Sigmoid colon (tissue), 7 donors: ENCODE results near the gene NRP2. TPM values are rescaled to one million over a fixed set of nuclear protein-coding genes. Genes with fewer than 3 reads are reported as not detected.

Source experiments
- DNase-seq: peaks from one replicate; pipeline ENCODE4 v3.0.0-alpha.2; 2019
- H3K27ac ChIP-seq, 4 donors: fragments of 200-600 bp; sonication (generic); one replicate each; pipeline ENCODE4 v1.5.1; 2016 to 2019; ENCODE audit warnings: mild to moderate bottlenecking in 1 of 4
- H3K27me3 ChIP-seq, 3 donors: fragments of 200-600 bp; sonication (generic); one replicate each; pipeline ENCODE4 v1.5.1; 2019; ENCODE audit warnings: mild to moderate bottlenecking in 1 of 3
- H3K36me3 ChIP-seq, 4 donors: fragments of 200-600 bp; sonication (generic); one replicate each; pipeline ENCODE4 v1.5.1; 2016 to 2019
- H3K4me1 ChIP-seq, 4 donors: fragments of 200-600 bp; sonication (generic); one replicate each; pipeline ENCODE4 v1.5.1; 2017 to 2019
- H3K4me3 ChIP-seq, 4 donors: fragments of 200-600 bp; sonication (generic); one replicate each; pipeline ENCODE4 v1.5.1; 2017 to 2019; ENCODE audit warnings: mild to moderate bottlenecking in 2 of 4, moderate library complexity in 1 of 4
- H3K9me3 ChIP-seq, 4 donors: fragments of 200-600 bp in 3 of 4; sonication (generic) in 3 of 4; one replicate each; pipeline versions ENCODE4 v1.5.1 to v1.6.1; 2013 to 2019
- CTCF ChIP-seq, 4 experiments: fragments of 450-650 bp in 3 of 4; fragments of 200-600 bp in 1 of 4; IDR thresholded peaks; one replicate each; pipeline ENCODE4 v1.5.1; 2016 to 2019; ENCODE audit warnings: antibody characterized with exemption in 4 of 4, mild to moderate bottlenecking in 3 of 4, moderate library complexity in 2 of 4
- EP300 ChIP-seq, 4 donors: sonication (generic); formaldehyde crosslinking; IDR thresholded peaks; one replicate each; pipeline ENCODE4 v1.6.1; 2017; ENCODE audit warnings: antibody characterized with exemption in 4 of 4
- POLR2A ChIP-seq, 2 donors: fragments of 450-650 bp; IDR thresholded peaks; one replicate each; pipeline ENCODE4 v1.6.1; 2016; ENCODE audit warnings: antibody characterized with exemption in 2 of 2, mild to moderate bottlenecking in 2 of 2, moderate library complexity in 2 of 2
- POLR2AphosphoS5 ChIP-seq, 4 donors: sonication (generic); formaldehyde crosslinking; IDR thresholded peaks; one replicate each; pipeline ENCODE4 v1.6.1; 2017; ENCODE audit warnings: antibody characterized with exemption in 4 of 4
- WGBS, 2 donors: extraction: QIAGEN DNeasy Blood & Tissue Kit; methylation state at CpG; one replicate each; pipeline ENCODE4 v1.1.7; 2013; 5-methylcytosine and 5-hydroxymethylcytosine counted together
- intact Hi-C: fragments of 100-400 bp; cut with DNase I; formaldehyde crosslinking; loops from one replicate; pipeline ENCODE4 v1.15.1; 2023
- polyA plus RNA-seq, 3 donors: library from polyadenylated mRNA; stranded (reverse); fragments of 200-250 nt; gene quantifications; one replicate each; pipeline ENCODE4 v1.2.3, GENCODE V29; 2013
- total RNA-seq, 4 donors: library from RNA; depleted of rRNA; stranded (reverse); fragments of >200 nt; gene quantifications; one replicate each; pipeline ENCODE4 v1.1.0, GENCODE V29; 2016
- donor health status: healthy with polysubstance abuse.
- donor health status: Bipolar disorder and iron deficiency.
- donor health status: healthy.

Gene NRP2
- total and polyA plus RNA-seq, 7 donors: 2.5 to 348 (median 207) TPM

GRCh38 chr2:205684871-205685313 lies 2.6 kb downstream of the NRP2 start:
- peak overlapping the region; percentile 70 to 99 (median 90) for H3K4me3 ChIP-seq
- no peaks in the 10 kb centered on the region for H3K9me3 ChIP-seq
- H3K4me1 ChIP-seq: peaks cover 0 to 51% (median 47%) of the 10 kb centered on the region in 4 donors
- H3K27ac ChIP-seq: peak overlapping the region; percentile 94 to 99 (median 96)
- no peaks in the 10 kb centered on the region for H3K27me3 ChIP-seq
- TF ChIP-seq CTCF (IDR thresholded peaks at IDR 0.05): no peak
- TF ChIP-seq POLR2A (IDR thresholded peaks at IDR 0.05): peak in 1 of 2 donors; percentile 21
- TF ChIP-seq EP300 (IDR thresholded peaks at IDR 0.05): no peak
- peak in 3 of 4 donors; percentile 37 to 74 (median 65) for TF ChIP-seq POLR2AphosphoS5 (IDR thresholded peaks at IDR 0.05)
- peaks cover 0 to 13% (median 0%) of the 10 kb centered on the region in 4 donors for H3K36me3 ChIP-seq
- DNase-seq: peak; percentile 83
- 25 to 29% methylated on average over 35 of the region's 35 CpGs for WGBS, 2 donors
- intact Hi-C loops: loop anchor here (2.0 to 10.0 kb wide), 6 partner anchors 22 to 1233 kb away; partner anchors contain the start of gene PARD3B

- peaks cover 0 to 51% (median 47%) of the 10 kb centered on the region in 4 donors for H3K4me1 ChIP-seq
- peak; percentile 79 for DNase-seq
- TF ChIP-seq CTCF (IDR thresholded peaks at IDR 0.05) (no peak), POLR2AphosphoS5 (IDR thresholded peaks at IDR 0.05) (peak in 3 of 4 donors; percentile 10 to 37 (median 36)), POLR2A (IDR thresholded peaks at IDR 0.05) (no peak)
- no peaks in the 10 kb centered on the region for H3K27me3 ChIP-seq
- no peaks in the 10 kb centered on the region for H3K9me3 ChIP-seq
- peak overlapping the region; percentile 94 to 99 (median 96) for H3K27ac ChIP-seq
- intact Hi-C loops: loop anchor here (2.0 to 10.0 kb wide), 4 partner anchors 21 to 1141 kb away; partner anchors contain the start of gene PARD3B
- peaks cover 0 to 13% (median 0%) of the 10 kb centered on the region in 4 donors for H3K36me3 ChIP-seq
- peak overlapping the region; percentile 70 to 99 (median 90) for H3K4me3 ChIP-seq
- 1% methylated on average over 72 of the region's 72 CpGs for WGBS, 2 donors
Measured at GRCh38 chr2:205685314-205686055, 3.2 kb downstream of the NRP2 start.

GRCh38 chr2:205686056-205686782 lies 3.9 kb downstream of the NRP2 start:
- peak overlapping the region; percentile 70 to 99 (median 90) for H3K4me3 ChIP-seq
- peak; percentile 72 for DNase-seq

More at GRCh38 chr2:205686056-205686782, 3.9 kb downstream of the NRP2 start:
- H3K9me3 ChIP-seq: no peaks in the 10 kb centered on the region
- WGBS, 2 donors: 4 to 7% methylated on average over 45 of the region's 45 CpGs
- H3K4me1 ChIP-seq: peaks cover 0 to 51% (median 47%) of the 10 kb centered on the region in 4 donors
- H3K27me3 ChIP-seq: no peaks in the 10 kb centered on the region
- intact Hi-C loops: loop anchor here (2.0 to 10.0 kb wide), 3 partner anchors 46 to 1141 kb away; partner anchors contain the start of gene PARD3B
- H3K27ac ChIP-seq: peak overlapping the region; percentile 94 to 99 (median 96)
- peaks cover 0 to 13% (median 0%) of the 10 kb centered on the region in 4 donors for H3K36me3 ChIP-seq
- TF ChIP-seq CTCF (IDR thresholded peaks at IDR 0.05): no peak
